Fibroblast of the aortic adventitia (primary cell): ENCODE measurements around the gene RNF220. TPM values are rescaled to one million over a fixed set of nuclear protein-coding genes. Genes with fewer than 3 reads are reported as not detected.

Source experiments
- DNase-seq: peaks from one replicate; pipeline ENCODE4 v3.0.0-alpha.2; 2010; ENCODE audit warnings: low read depth
- H3K4me3 ChIP-seq: 2 replicates; pipeline ENCODE4 v1.5.1; 2011; ENCODE audit warnings: low read depth, mild to moderate bottlenecking, control low read depth, low read length, moderate library complexity
- CTCF ChIP-seq: IDR thresholded peaks from 2 replicates; pipeline ENCODE4 v1.5.1; 2011; ENCODE audit warnings: mild to moderate bottlenecking, low read length, control low read depth, inconsistent platforms; ENCODE audit not compliant: insufficient read depth
- total RNA-seq: library from RNA; depleted of rRNA; stranded (reverse); fragments of >200 nt; gene quantifications from 2 replicates; pipeline ENCODE4 v1.2.3, GENCODE V29; 2012; ENCODE audit warnings: low replicate concordance

The RNF220 gene
- total RNA-seq, 1 donor, result 51.2 TPM

DNA sequence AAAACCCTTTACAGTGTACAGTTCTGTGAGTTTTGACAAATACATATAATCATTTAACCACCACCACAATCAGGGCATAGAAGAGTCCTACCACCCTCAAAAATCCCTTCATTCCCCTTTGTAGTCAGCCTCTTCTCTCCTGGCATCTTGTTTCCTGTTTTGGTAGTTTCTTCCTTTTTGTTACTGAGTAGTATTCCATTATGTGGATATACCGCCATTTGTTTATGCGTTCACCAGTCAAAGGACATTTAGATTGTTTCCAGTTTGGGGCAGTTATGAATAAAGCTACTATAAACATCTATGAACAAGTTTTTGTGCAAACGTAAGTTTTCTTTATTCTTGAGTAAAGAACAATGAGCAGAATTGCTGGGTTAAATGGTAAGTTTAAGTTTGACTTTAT, 49.6 kb downstream of the RNF220 start:
- no peak for TF ChIP-seq CTCF
- H3K4me3 ChIP-seq, result no peak overlapping the region
- DNase-seq, result no peak

- no peak for DNase-seq
- H3K4me3 ChIP-seq, result no peak overlapping the region
- TF ChIP-seq CTCF, result no peak
Observed at GRCh38 chr1:44460107-44460882, 55.2 kb downstream of the RNF220 start.

GRCh38 chr1:44464361-44464760, 59.3 kb downstream of the RNF220 start:
- TF ChIP-seq CTCF, result no peak
- no peak overlapping the region for H3K4me3 ChIP-seq
- no peak for DNase-seq

- TF ChIP-seq CTCF, result no peak
- DNase-seq, result no peak
- no peak overlapping the region for H3K4me3 ChIP-seq
Observed at GRCh38 chr1:44467566-44467965, 62.5 kb downstream of the RNF220 start.

GRCh38 chr1:44471911-44472453, 66.9 kb downstream of the RNF220 start:
- TF ChIP-seq CTCF, result no peak
- DNase-seq, result no peak
- no peak overlapping the region for H3K4me3 ChIP-seq

DNA sequence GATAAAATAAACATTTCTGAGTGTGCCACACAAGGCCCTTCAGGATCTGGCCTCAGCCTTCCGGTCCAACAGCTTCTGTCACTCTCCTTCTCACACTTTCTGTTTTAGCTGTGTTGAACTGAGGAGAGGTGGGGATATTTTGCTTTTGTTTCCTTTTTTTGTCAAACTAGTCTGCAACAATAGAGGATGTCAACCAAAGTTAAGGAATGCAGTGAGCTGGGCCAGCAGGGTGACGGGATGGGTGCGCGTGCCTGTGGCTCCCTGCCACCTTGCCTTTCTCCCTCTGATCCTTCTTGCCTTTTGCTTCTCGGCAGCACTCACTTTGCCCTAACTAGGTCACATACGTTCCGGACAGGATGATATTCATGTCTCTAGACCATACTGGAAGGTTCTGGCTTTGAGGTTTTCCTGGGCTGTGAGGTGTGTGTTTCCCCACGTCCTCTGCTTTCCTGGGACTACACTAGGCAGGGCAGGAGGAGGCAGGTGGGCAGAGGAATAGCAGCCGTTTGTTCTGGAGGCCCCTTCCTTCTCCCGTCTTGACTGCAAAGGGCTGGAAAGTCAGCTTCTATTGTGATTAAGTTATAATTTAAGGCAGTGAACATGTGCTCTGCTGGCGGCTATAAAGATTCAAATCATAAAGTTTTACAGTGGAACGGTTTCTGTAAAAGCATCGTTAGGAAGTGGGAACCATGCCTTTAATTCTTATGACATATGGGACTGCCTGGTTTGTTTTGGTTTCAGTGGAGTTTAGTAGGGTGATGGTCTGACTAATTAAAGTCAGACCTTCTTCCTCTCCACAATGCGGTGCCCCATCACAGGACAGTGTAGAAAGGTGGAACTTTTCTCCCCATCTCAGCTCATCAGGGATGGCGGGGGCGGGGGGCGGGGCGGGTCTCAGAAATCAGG, 67.8 kb downstream of the RNF220 start:
- DNase-seq, result peak; percentile 39
- no peak for TF ChIP-seq CTCF
- H3K4me3 ChIP-seq, result peak overlapping the region; percentile 28
